SW 1271 (cell line): ENCODE results near the gene NT5M.
"Not testable (repeated sequence)": the region's sequence is repeated elsewhere in the genome, so short reads cannot be mapped to it uniquely, and the experiment has no call there.

Experiments
- DNase-seq, 2 experiments: peaks; one replicate each; lab custom pipeline; 2025; lab: John Stamatoyannopoulos, UW

The NT5M gene

DNA sequence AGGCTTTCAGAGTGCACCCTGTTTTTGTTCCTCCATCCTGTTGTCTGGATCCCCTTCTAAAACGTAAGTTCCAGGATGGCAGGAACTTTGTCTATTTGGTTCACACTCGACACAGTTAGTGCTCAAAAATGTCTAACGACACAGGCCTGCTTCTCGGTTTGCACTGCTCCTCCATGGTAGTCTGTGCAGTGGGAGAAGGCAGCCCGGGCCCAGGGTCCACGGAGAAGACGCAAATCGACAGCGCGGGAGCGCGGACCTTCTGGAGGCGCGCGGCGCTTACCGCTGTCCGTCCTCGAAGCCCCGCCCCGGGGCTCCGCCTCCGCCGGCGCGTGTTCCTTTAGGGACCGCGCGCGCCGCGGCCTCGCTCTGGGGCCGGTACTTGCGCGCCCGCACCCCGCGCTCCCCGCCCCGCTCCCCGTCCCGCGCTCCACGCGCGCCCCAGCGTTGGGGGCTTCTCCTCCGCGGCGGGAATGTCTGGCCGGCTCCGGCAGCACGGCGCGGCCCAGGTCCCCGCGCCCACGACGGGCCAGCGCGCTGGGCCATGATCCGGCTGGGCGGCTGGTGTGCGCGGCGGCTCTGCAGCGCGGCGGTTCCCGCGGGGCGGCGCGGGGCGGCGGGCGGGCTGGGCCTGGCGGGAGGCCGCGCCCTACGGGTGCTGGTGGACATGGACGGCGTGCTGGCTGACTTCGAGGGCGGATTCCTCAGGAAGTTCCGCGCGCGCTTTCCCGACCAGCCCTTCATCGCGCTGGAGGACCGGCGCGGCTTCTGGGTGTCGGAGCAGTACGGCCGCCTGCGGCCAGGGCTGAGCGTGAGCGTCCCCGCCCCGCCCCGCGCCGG lies at the start of gene NT5M:
Gene NT5M (plus strand): TSS at position 364 of the 837 bp plus-strand sequence. CDS start 178 bp downstream, at position 542.
- DNase-seq: peak; percentile 66 to 78

GRCh38 chr17:17253406-17253805 lies 49.8 kb upstream of the NT5M start:
- DNase-seq: no peak

GRCh38 chr17:17254036-17254435 lies 49.1 kb upstream of the NT5M start:
- no peak for DNase-seq

DNA sequence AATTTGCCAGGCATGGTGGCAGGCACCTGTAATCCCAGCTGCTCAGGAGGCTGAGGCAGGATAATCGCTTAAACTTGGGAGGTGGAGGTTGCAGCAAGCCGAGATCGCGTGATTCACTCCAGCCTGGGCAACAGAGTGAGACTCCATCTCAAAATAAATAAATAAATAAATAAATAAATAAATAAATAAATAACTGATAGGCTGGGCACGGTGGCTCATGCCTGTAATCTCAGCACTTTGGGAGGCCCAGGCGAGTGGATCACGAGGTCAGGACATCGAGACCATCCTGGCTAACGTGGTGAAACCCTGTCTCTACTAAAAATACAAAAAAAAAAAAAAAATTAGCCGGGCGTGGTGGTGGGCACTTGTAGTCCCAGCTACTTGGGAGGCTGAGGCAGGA lies 47.5 kb upstream of the NT5M start:
- DNase-seq: not testable (repeated sequence)

- DNase-seq: no peak
Measured at GRCh38 chr17:17256316-17256715, 46.9 kb upstream of the NT5M start.

GRCh38 chr17:17258011-17258410 lies 45.2 kb upstream of the NT5M start:
- DNase-seq: no peak

DNA sequence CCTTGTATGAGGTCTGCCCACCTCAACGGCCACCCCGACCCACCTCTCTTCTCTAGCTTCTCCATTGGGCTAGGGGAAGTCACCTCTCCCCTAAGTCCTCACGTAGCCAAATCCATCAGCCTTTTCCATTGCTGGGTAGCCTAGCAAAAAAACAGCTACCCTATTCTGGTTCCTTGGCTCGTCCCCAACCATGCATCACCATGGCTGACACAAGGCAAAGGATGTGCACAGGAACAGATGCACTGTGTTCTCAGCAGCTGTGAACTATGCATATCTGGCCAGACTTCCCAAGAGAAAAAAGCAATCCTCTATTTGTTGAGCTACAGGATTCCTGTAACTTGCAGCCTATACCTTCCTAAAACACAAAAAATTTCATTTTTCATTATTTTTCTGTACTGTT lies 44.2 kb upstream of the NT5M start:
- DNase-seq: no peak

DNA sequence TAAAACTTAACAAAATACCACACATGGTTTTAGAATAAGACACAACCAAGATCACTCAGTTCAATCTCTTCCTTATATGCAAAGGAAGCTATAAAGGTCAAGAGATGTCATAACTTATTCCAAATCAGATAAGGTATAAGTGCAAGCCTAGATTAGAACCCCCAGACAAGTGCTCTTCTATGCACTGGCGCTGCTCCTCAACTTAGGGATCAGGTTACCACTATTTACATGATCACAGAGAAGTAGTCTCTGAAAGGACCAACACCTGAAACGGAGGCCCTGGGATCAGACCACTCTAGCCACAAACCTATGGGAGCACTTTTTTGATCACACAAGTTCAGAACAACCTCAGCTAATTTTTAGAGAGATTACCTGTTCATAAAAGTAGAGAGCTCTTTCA lies 38.7 kb upstream of the NT5M start:
- DNase-seq: no peak

GRCh38 chr17:17269926-17270773 lies 33.0 kb upstream of the NT5M start:
- peak in 1 of 2 experiments; percentile 25 for DNase-seq

DNA sequence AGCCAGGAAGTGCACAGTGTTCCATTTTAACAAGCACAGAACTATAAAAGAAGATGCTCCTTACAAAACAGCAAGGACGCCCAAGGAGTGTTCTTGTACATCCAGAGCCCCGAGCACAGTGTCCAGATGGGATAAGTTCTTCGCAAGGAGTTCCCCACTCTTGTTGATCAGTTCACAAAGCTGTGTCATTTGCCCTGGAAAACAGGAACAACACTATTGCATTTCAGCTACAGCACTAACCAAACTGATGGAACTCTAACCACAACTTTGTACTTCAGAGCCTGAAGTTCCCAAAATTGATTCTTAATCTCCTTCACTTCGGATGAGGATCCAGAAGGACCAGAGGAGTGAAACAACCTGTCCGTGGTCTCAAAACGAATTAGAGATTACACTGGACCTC lies 27.2 kb upstream of the NT5M start:
- DNase-seq: no peak

DNA sequence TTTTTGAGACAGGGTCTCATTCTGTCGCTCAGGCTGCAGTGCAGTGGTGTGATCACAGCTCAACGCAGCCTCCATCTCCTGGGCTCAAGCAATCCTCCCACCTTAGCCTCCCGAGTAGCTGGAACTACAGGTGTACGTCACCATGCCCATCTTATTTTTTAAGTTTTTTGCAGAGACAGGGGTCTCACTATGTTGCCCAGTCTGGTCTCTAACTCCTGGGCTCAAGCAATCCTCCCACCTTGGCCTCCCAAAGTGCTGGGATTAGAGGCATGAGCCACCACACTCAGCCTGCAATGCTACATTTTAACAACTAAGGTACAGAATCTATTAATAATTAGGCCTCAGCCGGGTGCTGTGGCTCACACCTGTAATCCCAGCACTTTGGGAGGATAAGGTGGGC lies 25.7 kb upstream of the NT5M start:
- DNase-seq: not testable (repeated sequence)

- no peak for DNase-seq
Measured at GRCh38 chr17:17279316-17279715, 23.9 kb upstream of the NT5M start.

DNA sequence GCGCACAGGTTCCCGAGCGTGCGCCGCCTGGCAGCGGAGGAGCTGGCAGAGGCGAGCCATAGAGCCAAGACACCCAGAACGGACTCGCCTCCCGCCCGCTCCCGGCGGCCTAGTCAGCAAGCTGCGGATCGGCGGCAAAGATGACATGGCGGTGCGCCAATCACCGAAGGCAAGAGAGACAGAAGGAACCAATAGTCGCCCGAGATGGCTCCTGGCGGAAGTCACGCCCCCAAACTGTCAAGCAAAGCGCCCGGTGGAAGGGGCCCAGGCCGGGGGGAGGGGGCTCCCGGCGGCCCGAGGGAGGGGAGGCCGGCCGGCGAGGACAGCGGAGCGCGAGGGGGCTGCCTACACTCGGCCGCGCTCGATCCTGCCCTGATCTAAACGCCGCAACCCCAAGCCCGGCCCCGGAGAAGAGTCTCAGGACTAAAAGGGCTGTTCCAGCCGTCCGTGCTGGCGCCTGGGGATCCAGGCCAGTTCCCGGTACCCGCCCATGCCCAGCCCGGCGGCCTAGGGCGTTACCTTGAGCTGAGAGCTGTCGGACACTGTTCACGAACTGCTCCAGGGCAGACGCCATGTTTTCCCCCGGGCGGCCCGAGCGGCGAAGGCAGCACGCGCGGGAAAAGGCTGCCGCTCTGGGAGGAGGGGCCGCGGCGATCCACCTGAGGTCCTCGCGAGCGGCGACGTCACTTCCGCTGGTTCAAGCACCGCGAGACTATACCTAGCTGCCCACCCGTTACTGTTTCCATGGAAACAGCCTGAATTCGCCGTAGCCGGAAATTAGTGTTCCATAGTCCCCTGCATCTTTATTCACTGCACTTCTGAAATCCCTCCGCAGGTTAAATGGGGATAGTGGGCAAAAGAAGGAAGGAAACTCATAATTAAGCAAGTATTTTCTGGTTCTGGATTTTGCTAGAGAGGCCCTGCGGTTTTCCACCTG lies 22.3 kb upstream of the NT5M start, which contains the start of gene COPS3:
Gene COPS3 (minus strand): TSS at position 634 of the 937 bp plus-strand sequence. CDS start 60 bp downstream, at position 574.
- DNase-seq: peak; percentile 99 to 100

DNA sequence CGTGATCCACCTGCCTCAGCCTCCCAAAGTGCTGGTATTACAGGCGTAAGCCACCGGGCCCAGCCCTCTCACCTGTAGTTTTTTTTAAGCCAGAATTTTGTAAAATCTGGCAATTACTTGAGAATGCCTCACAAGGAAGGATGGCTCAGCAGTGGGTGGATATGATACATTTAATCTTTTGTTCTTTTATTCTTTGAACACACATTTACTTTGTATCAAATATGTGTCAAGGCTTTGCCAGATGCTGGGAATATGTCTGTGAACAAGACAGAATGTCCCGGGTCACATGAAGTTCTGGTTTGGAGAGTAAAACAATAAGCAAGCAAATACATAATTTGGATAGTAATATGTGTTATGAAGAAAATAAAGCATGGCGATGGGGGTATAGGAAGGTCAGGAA lies 17.2 kb upstream of the NT5M start:
- DNase-seq: no peak

DNA sequence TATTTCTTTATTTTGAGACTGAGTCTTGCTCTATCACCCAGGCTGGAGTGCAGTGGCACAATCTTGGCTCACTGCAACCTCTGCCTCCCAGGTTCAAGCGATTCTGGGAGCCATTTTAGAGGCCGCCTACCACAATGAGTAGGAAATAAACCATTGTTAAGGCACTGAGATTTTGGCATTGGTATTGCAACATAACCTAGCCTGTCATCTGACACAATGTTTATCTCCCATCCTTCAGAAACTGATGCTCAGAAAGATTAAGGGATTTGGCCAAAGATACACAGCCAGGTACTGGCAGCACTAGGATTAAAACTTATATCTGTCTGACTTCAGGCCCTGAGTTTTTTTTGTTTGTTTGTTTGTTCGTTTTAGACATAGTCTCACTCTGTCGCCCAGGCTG lies 14.1 kb upstream of the NT5M start:
- DNase-seq: no peak

DNA sequence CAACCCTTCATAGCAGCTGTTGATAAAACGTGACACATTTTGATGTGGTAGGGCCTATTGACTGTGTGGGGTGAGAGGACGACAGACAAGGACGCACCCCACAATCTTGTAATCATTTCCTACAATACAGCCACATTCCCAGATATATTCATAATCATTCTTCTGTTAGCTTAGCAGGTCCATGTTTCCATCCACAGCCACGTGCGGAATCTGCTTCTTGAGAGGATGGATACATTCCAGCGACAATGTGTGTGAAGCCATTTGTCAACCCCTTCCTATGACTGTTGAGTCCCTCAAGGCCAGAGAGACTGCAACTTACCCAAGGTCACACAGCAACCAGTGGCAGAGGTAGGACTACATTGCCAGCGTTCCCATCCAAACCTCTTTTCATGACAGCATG lies 13.5 kb upstream of the NT5M start:
- DNase-seq: no peak

GRCh38 chr17:17295141-17295540 lies 8.0 kb upstream of the NT5M start:
- no peak for DNase-seq

GRCh38 chr17:17297217-17297616 lies 6.0 kb upstream of the NT5M start:
- DNase-seq: no peak

DNA sequence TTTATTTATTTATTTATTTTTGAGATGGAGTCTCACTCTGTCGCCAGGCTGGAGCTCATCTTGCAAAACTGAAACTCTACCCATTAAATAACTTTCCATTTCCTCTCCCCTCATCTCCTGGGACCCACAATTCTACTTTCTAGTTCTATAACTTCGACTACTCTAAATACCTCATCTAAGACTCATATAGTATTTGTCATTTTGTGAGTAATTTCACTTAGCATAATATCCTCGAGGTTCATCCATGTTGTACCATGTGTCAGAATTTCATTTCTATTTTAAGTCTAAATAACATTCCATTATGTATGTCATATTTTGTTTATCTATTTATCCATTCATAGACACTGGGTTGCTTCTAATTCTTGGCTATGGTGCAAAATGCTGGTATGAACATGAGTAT lies 5.1 kb upstream of the NT5M start:
- DNase-seq: no peak

GRCh38 chr17:17300624-17301568 lies 2.3 kb upstream of the NT5M start:
- DNase-seq: peak; percentile 53 to 66

GRCh38 chr17:17301659-17302058 lies 1.5 kb upstream of the NT5M start:
- DNase-seq: not testable (repeated sequence)
